ENCODE results near the gene RTCA. TPM values are rescaled to one million over a fixed set of nuclear protein-coding genes. Genes with fewer than 3 reads are reported as not detected.
"Not testable (repeated sequence)": the region's sequence is repeated elsewhere in the genome, so short reads cannot be mapped to it uniquely, and the experiment has no call there.

RTCA gene
- polyA plus RNA-seq (2012; ENCODE audit: insufficient read depth, insufficient read length): 45.8 TPM

GRCh38 chr1:100265931-100266740, at the start of gene RTCA:
TSS of gene RTCA (plus strand) at chr1:100266216. CDS start at chr1:100266376, 160 bp downstream.
- DNase-seq (ENCODE audit: low read depth, low spot score): peak; percentile 94
- H3K4me3 ChIP-seq (ENCODE audit: low read length): peak within 1 kb of the TSS; percentile 86

GRCh38 chr1:100217834-100218233, 48.2 kb upstream of the RTCA start:
- DNase-seq (ENCODE audit: low read depth, low spot score): no peak
- no peak overlapping the region for H3K4me3 ChIP-seq (ENCODE audit: low read length)

- H3K4me3 ChIP-seq (ENCODE audit: low read length): no peak overlapping the region
- DNase-seq (ENCODE audit: low read depth, low spot score): peak; percentile 29
Observed at GRCh38 chr1:100219457-100219856, 46.6 kb upstream of the RTCA start.

- DNase-seq (ENCODE audit: low read depth, low spot score): no peak
- H3K4me3 ChIP-seq (ENCODE audit: low read length): no peak overlapping the region
Observed at GRCh38 chr1:100219883-100220282, 46.1 kb upstream of the RTCA start.

GRCh38 chr1:100222428-100222827, 43.6 kb upstream of the RTCA start:
- DNase-seq (ENCODE audit: low read depth, low spot score): no peak
- no peak overlapping the region for H3K4me3 ChIP-seq (ENCODE audit: low read length)

- H3K4me3 ChIP-seq (ENCODE audit: low read length): no peak overlapping the region
- no peak for DNase-seq (ENCODE audit: low read depth, low spot score)
Observed at GRCh38 chr1:100229681-100230443, 36.2 kb upstream of the RTCA start.

- no peak for DNase-seq (ENCODE audit: low read depth, low spot score)
- no peak overlapping the region for H3K4me3 ChIP-seq (ENCODE audit: low read length)
Observed at GRCh38 chr1:100230765-100231164, 35.3 kb upstream of the RTCA start.

- H3K4me3 ChIP-seq (ENCODE audit: low read length): no peak overlapping the region
- no peak for DNase-seq (ENCODE audit: low read depth, low spot score)
Observed at GRCh38 chr1:100231721-100232120, 34.3 kb upstream of the RTCA start.

- no peak for DNase-seq (ENCODE audit: low read depth, low spot score)
- H3K4me3 ChIP-seq (ENCODE audit: low read length): no peak overlapping the region
Observed at GRCh38 chr1:100232156-100232555, 33.9 kb upstream of the RTCA start.

- H3K4me3 ChIP-seq (ENCODE audit: low read length); DNase-seq (ENCODE audit: low read depth, low spot score): not testable (repeated sequence)
Observed at GRCh38 chr1:100233566-100233965, 32.5 kb upstream of the RTCA start.

- H3K4me3 ChIP-seq (ENCODE audit: low read length): no peak overlapping the region
- no peak for DNase-seq (ENCODE audit: low read depth, low spot score)
Observed at GRCh38 chr1:100234432-100234831, 31.6 kb upstream of the RTCA start.

- no peak overlapping the region for H3K4me3 ChIP-seq (ENCODE audit: low read length)
- no peak for DNase-seq (ENCODE audit: low read depth, low spot score)
Observed at GRCh38 chr1:100237091-100237490, 28.9 kb upstream of the RTCA start.

- no peak for DNase-seq (ENCODE audit: low read depth, low spot score)
- no peak overlapping the region for H3K4me3 ChIP-seq (ENCODE audit: low read length)
Observed at GRCh38 chr1:100239961-100240360, 26.1 kb upstream of the RTCA start.

- DNase-seq (ENCODE audit: low read depth, low spot score): no peak
- H3K4me3 ChIP-seq (ENCODE audit: low read length): no peak overlapping the region
Observed at GRCh38 chr1:100240631-100241030, 25.4 kb upstream of the RTCA start.

- no peak for DNase-seq (ENCODE audit: low read depth, low spot score)
- H3K4me3 ChIP-seq (ENCODE audit: low read length): no peak overlapping the region
Observed at GRCh38 chr1:100246738-100247137, 19.3 kb upstream of the RTCA start.

- DNase-seq (ENCODE audit: low read depth, low spot score): no peak
- H3K4me3 ChIP-seq (ENCODE audit: low read length): peak overlapping the region; percentile 98
Observed at GRCh38 chr1:100249155-100249536, 16.9 kb upstream of the RTCA start.

GRCh38 chr1:100249537-100250257, 16.3 kb upstream of the RTCA start, which contains the start of gene DBT:
TSS of gene DBT (minus strand) at chr1:100249834. CDS start at chr1:100249820, 14 bp downstream.
- DNase-seq (ENCODE audit: low read depth, low spot score): peak; percentile 93
- peak within 1 kb of the TSS; percentile 98 for H3K4me3 ChIP-seq (ENCODE audit: low read length)

- no peak for DNase-seq (ENCODE audit: low read depth, low spot score)
- peak overlapping the region; percentile 98 for H3K4me3 ChIP-seq (ENCODE audit: low read length)
Observed at GRCh38 chr1:100250264-100250663, 15.8 kb upstream of the RTCA start.

- H3K4me3 ChIP-seq (ENCODE audit: low read length): no peak overlapping the region
- DNase-seq (ENCODE audit: low read depth, low spot score): no peak
Observed at GRCh38 chr1:100250807-100251206, 15.2 kb upstream of the RTCA start.

GRCh38 chr1:100252901-100253300, 13.1 kb upstream of the RTCA start:
- H3K4me3 ChIP-seq (ENCODE audit: low read length): no peak overlapping the region
- no peak for DNase-seq (ENCODE audit: low read depth, low spot score)
